ENCODE results near the gene SEMA6B.

GRCh38 chr19:4496304-4496703 lies 63.2 kb downstream of the SEMA6B start:
- TF ChIP-seq CTCF (conservative IDR thresholded peaks at IDR 0.05; ENCODE audit: low read depth, low read length) (no peak), RCOR1 (IDR thresholded peaks at IDR 0.05; ENCODE audit: insufficient replicate concordance, low read length) (no peak), NFE2L2 (IDR thresholded peaks at IDR 0.05; ENCODE audit: low read depth, low read length) (no peak), POLR2A (IDR thresholded peaks at IDR 0.05; ENCODE audit: low read depth, low read length) (no peak), SMC3 (IDR thresholded peaks at IDR 0.05; ENCODE audit: low read depth, low read length) (no peak), MXI1 (IDR thresholded peaks at IDR 0.05; ENCODE audit: borderline replicate concordance, low read depth, low read length) (no peak), MAZ (IDR thresholded peaks at IDR 0.05; ENCODE audit: borderline replicate concordance, low read depth, low read length) (no peak), ELK1 (IDR thresholded peaks at IDR 0.05; ENCODE audit: borderline replicate concordance, low read depth, low read length) (no peak)
